ENCODE measurements around the gene LSM7.

DNA sequence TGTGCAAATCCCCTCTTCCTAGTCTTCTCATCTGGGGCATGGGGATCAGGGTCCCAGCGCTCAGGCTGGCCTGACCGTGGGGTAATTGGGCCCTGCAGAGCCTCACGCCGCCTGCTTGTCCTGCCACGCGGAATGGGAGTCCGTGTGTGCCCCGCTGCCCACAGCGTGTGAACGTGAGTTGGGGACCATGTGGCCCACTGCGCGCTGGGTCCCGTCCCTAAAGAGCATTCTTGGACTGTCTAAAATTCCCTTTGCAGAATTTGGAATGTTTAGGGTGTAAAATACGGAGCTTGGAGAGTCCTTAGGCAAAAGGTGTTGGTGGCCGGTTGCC is 34.5 kb upstream of the LSM7 start:
- TF ChIP-seq, protein P1, sequence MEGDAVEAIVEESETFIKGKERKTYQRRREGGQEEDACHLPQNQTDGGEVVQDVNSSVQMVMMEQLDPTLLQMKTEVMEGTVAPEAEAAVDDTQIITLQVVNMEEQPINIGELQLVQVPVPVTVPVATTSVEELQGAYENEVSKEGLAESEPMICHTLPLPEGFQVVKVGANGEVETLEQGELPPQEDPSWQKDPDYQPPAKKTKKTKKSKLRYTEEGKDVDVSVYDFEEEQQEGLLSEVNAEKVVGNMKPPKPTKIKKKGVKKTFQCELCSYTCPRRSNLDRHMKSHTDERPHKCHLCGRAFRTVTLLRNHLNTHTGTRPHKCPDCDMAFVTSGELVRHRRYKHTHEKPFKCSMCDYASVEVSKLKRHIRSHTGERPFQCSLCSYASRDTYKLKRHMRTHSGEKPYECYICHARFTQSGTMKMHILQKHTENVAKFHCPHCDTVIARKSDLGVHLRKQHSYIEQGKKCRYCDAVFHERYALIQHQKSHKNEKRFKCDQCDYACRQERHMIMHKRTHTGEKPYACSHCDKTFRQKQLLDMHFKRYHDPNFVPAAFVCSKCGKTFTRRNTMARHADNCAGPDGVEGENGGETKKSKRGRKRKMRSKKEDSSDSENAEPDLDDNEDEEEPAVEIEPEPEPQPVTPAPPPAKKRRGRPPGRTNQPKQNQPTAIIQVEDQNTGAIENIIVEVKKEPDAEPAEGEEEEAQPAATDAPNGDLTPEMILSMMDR (IDR thresholded peaks at IDR 0.05): no peak
- TF ChIP-seq POLR2A (IDR thresholded peaks at IDR 0.05): no peak
